ENCODE measurements around the gene RAB6B. TPM values are rescaled to one million over a fixed set of nuclear protein-coding genes. Genes with fewer than 3 reads are reported as not detected.
A peak's percentile ranks its signal among the peaks of the same experiment; 100 is the strongest.

RAB6B gene
- total and polyA plus RNA-seq, 2 of the 4 experiments (the other 2 are of a cell fraction): 0.18 to 1.2 TPM

- no peaks in the 10 kb centered on the region for H3K36me3 ChIP-seq (ENCODE audit: control insufficient read depth, insufficient read depth, low read length)
- H3K9me3 ChIP-seq (ENCODE audit: control insufficient read depth, insufficient read depth, low read length): no peaks in the 10 kb centered on the region
- H3K14ac ChIP-seq (replicated peaks; ENCODE audit: low read depth, low read length): no peak overlapping the region
- H2BK20ac ChIP-seq (ENCODE audit: low read depth, low read length): peak overlapping the region; percentile 41; the same call in 1 of the 2 replicates
- H3K27me3 ChIP-seq (ENCODE audit: control insufficient read depth, insufficient read depth, low read length): no peaks in the 10 kb centered on the region; the same call in 1 of the 2 replicates
- H2AK5ac ChIP-seq (ENCODE audit: low read depth, low read length): peak overlapping the region; percentile 56
- DNase-seq (no peak), ATAC-seq (ENCODE audit: low read depth) (no peak)
- H3K79me1 ChIP-seq (ENCODE audit: low read depth in 1 of 2, low read length in 2 of 2): no peaks in the 10 kb centered on the region
- no peak overlapping the region for H3K27ac ChIP-seq (ENCODE audit: insufficient read depth, low read length)
- dilution Hi-C loops (cut with HindIII; ENCODE audit: low sequenced_read_pairs, unreplicated experiment) (no loop called here), intact Hi-C loops (cut with micrococcal nuclease) (loop anchor here (5.0 kb wide), 1 partner anchor 1197 kb away; no protein-coding TSS in a partner anchor), in situ Hi-C loops (cut with MboI; ENCODE audit: low sequenced_read_pairs) (loop anchor here (10.0 to 25.0 kb wide), 2 partner anchors 114 to 1192 kb away; no protein-coding TSS in a partner anchor)
- no peak overlapping the region for H4K91ac ChIP-seq (ENCODE audit: insufficient read depth, low read depth, low read length)
- BruUV-seq (replicated peaks): no TSS peak
- no peak overlapping the region for H4K5ac ChIP-seq (ENCODE audit: low read depth, low read length)
- H2AFZ ChIP-seq (replicated peaks; ENCODE audit: low read length, poor library complexity): no peak overlapping the region
- H3K4me1 ChIP-seq (ENCODE audit: control insufficient read depth, insufficient read depth, low read length): peaks cover 2% of the 10 kb centered on the region
- H3K18ac ChIP-seq (ENCODE audit: low read depth, low read length): no peak overlapping the region
- no peak overlapping the region for H3K56ac ChIP-seq (ENCODE audit: extremely low read depth, insufficient read depth, low read length)
- H2BK15ac ChIP-seq (ENCODE audit: low read depth, low read length): no peak overlapping the region
- no peak overlapping the region for H3K4me3 ChIP-seq (ENCODE audit: insufficient read depth, low read depth, low read length)
- no peak overlapping the region for H3K4me2 ChIP-seq (ENCODE audit: low read depth, low read length)
- no peak overlapping the region for H4K8ac ChIP-seq (ENCODE audit: low read depth in 2 of 2, low read length in 2 of 2)
- CTCF ChIA-PET: interaction anchor here (2.1 kb wide), 1 partner anchor 111 kb away, joined by 8 read pairs; no protein-coding TSS in a partner anchor
- peaks cover 3% of the 10 kb centered on the region; the same call in 1 of the 2 replicates for H3K9me1 ChIP-seq (ENCODE audit: insufficient read depth, low read length)
- 94% methylated on average over 5 of the region's 14 CpGs; no CpG with 5 or more reads in 1 of the 2 experiments for WGBS, 2 experiments (ENCODE audit: extremely low coverage in 2 of 2, insufficient read length in 1 of 2)
- no peaks in the 10 kb centered on the region for H4K20me1 ChIP-seq (ENCODE audit: insufficient read depth, low read length)
- no peak overlapping the region for H2BK5ac ChIP-seq (ENCODE audit: low read depth, low read length, poor library complexity, severe bottlenecking)
- H3K9ac ChIP-seq (ENCODE audit: low read depth, low read length): no peak overlapping the region
- no peak overlapping the region for H3K4ac ChIP-seq (ENCODE audit: low read depth, low read length)
- H2AK9ac ChIP-seq (replicated peaks; ENCODE audit: low read depth, low read length, poor library complexity): peak overlapping the region; percentile 46
- H3K23ac ChIP-seq (ENCODE audit: low read depth, low read length): no peak overlapping the region
- POLR2A ChIA-PET (ENCODE audit: unreplicated experiment): no interaction called here
- no peak overlapping the region for H2BK120ac ChIP-seq (ENCODE audit: low read depth, low read length)
- TF ChIP-seq CEBPB (IDR thresholded peaks at IDR 0.05; ENCODE audit: low read depth, low read length): no peak
- TF ChIP-seq FOS (IDR thresholded peaks at IDR 0.05; ENCODE audit: low read depth, low read length): no peak
- TF ChIP-seq RCOR1 (IDR thresholded peaks at IDR 0.05; ENCODE audit: insufficient replicate concordance, low read length): no peak
- no peak for TF ChIP-seq ELK1 (IDR thresholded peaks at IDR 0.05; ENCODE audit: borderline replicate concordance, low read depth, low read length)
- TF ChIP-seq BHLHE40 (IDR thresholded peaks at IDR 0.05; ENCODE audit: low read depth, low read length): no peak
- TF ChIP-seq, protein P1, sequence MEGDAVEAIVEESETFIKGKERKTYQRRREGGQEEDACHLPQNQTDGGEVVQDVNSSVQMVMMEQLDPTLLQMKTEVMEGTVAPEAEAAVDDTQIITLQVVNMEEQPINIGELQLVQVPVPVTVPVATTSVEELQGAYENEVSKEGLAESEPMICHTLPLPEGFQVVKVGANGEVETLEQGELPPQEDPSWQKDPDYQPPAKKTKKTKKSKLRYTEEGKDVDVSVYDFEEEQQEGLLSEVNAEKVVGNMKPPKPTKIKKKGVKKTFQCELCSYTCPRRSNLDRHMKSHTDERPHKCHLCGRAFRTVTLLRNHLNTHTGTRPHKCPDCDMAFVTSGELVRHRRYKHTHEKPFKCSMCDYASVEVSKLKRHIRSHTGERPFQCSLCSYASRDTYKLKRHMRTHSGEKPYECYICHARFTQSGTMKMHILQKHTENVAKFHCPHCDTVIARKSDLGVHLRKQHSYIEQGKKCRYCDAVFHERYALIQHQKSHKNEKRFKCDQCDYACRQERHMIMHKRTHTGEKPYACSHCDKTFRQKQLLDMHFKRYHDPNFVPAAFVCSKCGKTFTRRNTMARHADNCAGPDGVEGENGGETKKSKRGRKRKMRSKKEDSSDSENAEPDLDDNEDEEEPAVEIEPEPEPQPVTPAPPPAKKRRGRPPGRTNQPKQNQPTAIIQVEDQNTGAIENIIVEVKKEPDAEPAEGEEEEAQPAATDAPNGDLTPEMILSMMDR (conservative IDR thresholded peaks at IDR 0.05; ENCODE audit: low read depth, low read length): no peak
- TF ChIP-seq RAD21 (IDR thresholded peaks at IDR 0.05; ENCODE audit: low read length): no peak
- TF ChIP-seq MAZ (IDR thresholded peaks at IDR 0.05; ENCODE audit: borderline replicate concordance, low read depth, low read length): no peak
- TF ChIP-seq RFX5 (IDR thresholded peaks at IDR 0.05; ENCODE audit: low read depth, low read length): no peak
- TF ChIP-seq USF2 (IDR thresholded peaks at IDR 0.05; ENCODE audit: low read depth, low read length): no peak
- no peak for TF ChIP-seq SMC3 (IDR thresholded peaks at IDR 0.05; ENCODE audit: low read depth, low read length)
- TF ChIP-seq POLR2A (IDR thresholded peaks at IDR 0.05; ENCODE audit: low read depth, low read length): no peak
- TF ChIP-seq NFE2L2 (IDR thresholded peaks at IDR 0.05; ENCODE audit: low read depth, low read length): no peak
- TF ChIP-seq MXI1 (IDR thresholded peaks at IDR 0.05; ENCODE audit: borderline replicate concordance, low read depth, low read length): no peak
- no peak for TF ChIP-seq CHD1 (IDR thresholded peaks at IDR 0.05; ENCODE audit: low read depth, low read length)
These were observed 33.4 kb upstream of the RAB6B start for GRCh38 chr3:133928903-133929607.
